Naive thymus-derived CD8-positive, alpha-beta T cell (primary cell): Measurements from ENCODE around the gene GNAT2. TPM values are rescaled to one million over a fixed set of nuclear protein-coding genes. Genes with fewer than 3 reads are reported as not detected.
A peak's percentile ranks its signal among the peaks of the same experiment; 100 is the strongest.

ENCODE experiments used
- ATAC-seq, 2 donors: fragments of 150-1000 bp; cut with Tn5 transposase in 1 of 2; sonication (Bioruptor Pico), chemical (Tn5 transposase) in 1 of 2; 1 replicate in 1 of 2; 2 replicates in 1 of 2; pipeline ENCODE4 v1.10.0; 2021; ENCODE audit warnings: mild to moderate bottlenecking in 2 of 2, moderate library complexity in 2 of 2
- POLR2A ChIA-PET: fragments of 350-600 bp; sonication (Branson Sonifier 250); formaldehyde crosslinking; loops from one replicate; lab custom pipeline; 2021; ENCODE audit warnings: antibody characterized with exemption; lab: Charles Lee
- DNase-seq, 10 donors: peaks; one replicate each; pipeline versions ENCODE4 v3.0.0 to v3.0.0-alpha.2; 2020 to 2022
- H3K27ac Mint-ChIP-seq, 10 donors: one replicate each; pipeline ENCODE4 v1.8.0; 2020 to 2022; ENCODE audit warnings: mild to moderate bottlenecking in 10 of 10, mixed read lengths in 10 of 10, moderate library complexity in 4 of 10, inconsistent platforms in 1 of 10
- H3K27me3 Mint-ChIP-seq, 5 donors: one replicate each; pipeline ENCODE4 v1.8.0; 2021 to 2022; ENCODE audit warnings: mixed read lengths in 5 of 5
- H3K36me3 Mint-ChIP-seq, 3 donors: one replicate each; pipeline ENCODE4 v1.8.0; 2020 to 2022; ENCODE audit warnings: mixed read lengths in 3 of 3, mild to moderate bottlenecking in 2 of 3, inconsistent platforms in 1 of 3
- H3K4me1 Mint-ChIP-seq, 4 donors: one replicate each; pipeline ENCODE4 v1.8.0; 2021 to 2022; ENCODE audit warnings: mixed read lengths in 4 of 4
- H3K4me3 Mint-ChIP-seq, 10 donors: one replicate each; pipeline ENCODE4 v1.8.0; 2020 to 2022; ENCODE audit warnings: mild to moderate bottlenecking in 10 of 10, mixed read lengths in 10 of 10, moderate library complexity in 6 of 10, inconsistent platforms in 1 of 10
- H3K9me3 Mint-ChIP-seq, 9 donors: one replicate each; pipeline ENCODE4 v1.8.0; 2020 to 2022; ENCODE audit warnings: mixed read lengths in 9 of 9, mild to moderate bottlenecking in 3 of 9, inconsistent platforms in 1 of 9, moderate library complexity in 1 of 9
- polyA plus RNA-seq, 3 donors: library from polyadenylated mRNA; unstranded; fragments of 300-500 nt; fragmentation: Illumina TruSeq; gene quantifications; one replicate each; pipeline ENCODE4 v1.2.3, GENCODE V29; 2021
- total RNA-seq, 8 experiments: library from RNA in 2 of 8; stranded (reverse) in 2 of 8; gene quantifications; one replicate each; pipeline ENCODE4 v1.2.3 and lab custom pipeline; 2021 to 2026

GNAT2 gene
- total and polyA plus RNA-seq, 5 experiments from 2014 or later = not detected

DNA sequence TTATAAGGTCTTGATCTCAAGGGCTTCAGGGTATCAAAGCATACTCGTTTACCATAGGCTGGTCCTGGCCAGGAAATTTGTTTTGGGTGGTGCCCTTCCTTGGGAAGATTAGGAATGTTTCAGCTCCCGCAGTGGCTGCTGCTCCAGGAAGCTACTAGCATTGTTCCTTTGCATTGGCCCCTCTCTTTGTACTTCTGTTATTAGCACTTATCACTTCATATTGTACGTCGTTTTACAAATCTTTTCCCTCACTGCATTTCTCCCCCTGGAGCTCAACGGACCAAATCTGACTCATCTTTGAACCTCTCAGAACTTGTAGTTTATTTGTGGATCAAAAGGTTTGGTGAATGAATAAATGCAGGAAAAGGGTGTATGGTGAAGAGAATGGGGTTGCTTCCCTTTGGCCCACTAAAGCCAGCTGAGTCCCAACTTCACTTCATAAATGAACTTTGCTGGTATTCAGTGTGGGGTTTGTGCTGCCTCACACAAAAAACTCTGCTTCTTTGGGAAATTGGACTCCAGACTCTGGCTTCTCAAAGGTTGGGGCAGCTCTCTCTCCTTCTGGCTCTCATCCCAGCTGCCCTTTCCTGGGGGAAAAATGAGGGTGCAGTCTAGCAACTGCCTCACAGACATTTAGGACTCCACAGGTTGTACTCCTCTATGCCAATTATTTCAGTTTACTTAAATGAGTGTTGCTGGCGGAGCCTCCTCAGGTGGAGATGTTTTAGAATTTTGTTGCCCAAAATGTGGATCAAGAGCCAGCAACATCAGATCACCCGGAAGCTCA, 5.9 kb downstream of the GNAT2 start:
- ATAC-seq (no peak), DNase-seq (no peak)
- Mint-ChIP-seq H3K36me3 (no peaks in the 10 kb centered on the region), H3K27ac (peak overlapping the region in 1 of 10 donors; percentile 21), H3K4me1 (peaks cover 13 to 23% (median 19%) of the 10 kb centered on the region in 4 donors), H3K4me3 (no peak overlapping the region), H3K9me3 (no peaks in the 10 kb centered on the region), H3K27me3 (no peaks in the 10 kb centered on the region)
- POLR2A ChIA-PET = no interaction called here

GRCh38 chr1:109611308-109611990, 8.0 kb downstream of the GNAT2 start:
- no peaks in the 10 kb centered on the region for H3K9me3 Mint-ChIP-seq
- POLR2A ChIA-PET = no interaction called here

GRCh38 chr1:109610609-109611307, 8.7 kb downstream of the GNAT2 start:
- H3K4me1 Mint-ChIP-seq = peaks cover 0 to 3% (median 1%) of the 10 kb centered on the region in 4 donors
- H3K27ac Mint-ChIP-seq = no peak overlapping the region
- no peaks in the 10 kb centered on the region for H3K36me3 Mint-ChIP-seq
- H3K27me3 Mint-ChIP-seq = no peaks in the 10 kb centered on the region
- DNase-seq (no peak), ATAC-seq (no peak)
- POLR2A ChIA-PET = no interaction called here
- H3K4me3 Mint-ChIP-seq = no peak overlapping the region
- no peaks in the 10 kb centered on the region for H3K9me3 Mint-ChIP-seq

More at GRCh38 chr1:109611308-109611990, 8.0 kb downstream of the GNAT2 start:
- H3K4me1 Mint-ChIP-seq = peaks cover 7 to 10% (median 7%) of the 10 kb centered on the region in 4 donors
- no peaks in the 10 kb centered on the region for H3K27me3 Mint-ChIP-seq
- no peak overlapping the region for H3K27ac Mint-ChIP-seq
- ATAC-seq = no peak
- H3K4me3 Mint-ChIP-seq = peak overlapping the region in 1 of 10 donors; percentile 51
- H3K36me3 Mint-ChIP-seq = no peaks in the 10 kb centered on the region
- DNase-seq = no peak

DNA sequence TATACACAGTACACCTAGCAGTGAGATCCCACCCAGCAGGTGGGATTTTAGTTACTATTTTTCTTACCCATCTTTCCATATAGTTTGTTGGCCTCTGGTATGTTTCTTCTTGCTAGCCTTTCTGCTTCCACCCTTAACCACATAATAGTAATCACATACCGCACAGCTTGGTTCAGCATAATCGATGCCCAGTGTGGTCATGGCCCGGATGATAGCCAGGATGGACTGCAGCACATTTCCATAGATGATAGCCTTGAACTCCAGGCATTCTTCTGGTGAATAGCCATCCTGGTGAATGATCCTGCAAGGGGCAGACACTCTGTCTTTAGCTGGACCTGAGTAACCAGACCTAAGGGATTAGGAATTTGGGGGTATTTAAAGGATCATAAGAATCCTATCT, 9.5 kb downstream of the GNAT2 start:
- H3K36me3 Mint-ChIP-seq = no peaks in the 10 kb centered on the region
- H3K27me3 Mint-ChIP-seq = no peaks in the 10 kb centered on the region
- peaks cover 0 to 4% (median 1%) of the 10 kb centered on the region in 4 donors for H3K4me1 Mint-ChIP-seq
- H3K27ac Mint-ChIP-seq = peak overlapping the region in 2 of 10 donors; percentile 57 to 71
- DNase-seq = no peak
- POLR2A ChIA-PET = no interaction called here
- no peaks in the 10 kb centered on the region for H3K9me3 Mint-ChIP-seq
- no peak for ATAC-seq
- no peak overlapping the region for H3K4me3 Mint-ChIP-seq

- H3K27me3 Mint-ChIP-seq = no peaks in the 10 kb centered on the region
- POLR2A ChIA-PET = no interaction called here
- H3K27ac Mint-ChIP-seq = no peak overlapping the region
- H3K4me3 Mint-ChIP-seq = no peak overlapping the region
- DNase-seq (no peak), ATAC-seq (no peak)
- no peaks in the 10 kb centered on the region for H3K9me3 Mint-ChIP-seq
- no peaks in the 10 kb centered on the region for H3K36me3 Mint-ChIP-seq
- H3K4me1 Mint-ChIP-seq = peaks cover 17 to 28% (median 24%) of the 10 kb centered on the region in 4 donors
These were observed 14.0 kb downstream of the GNAT2 start for GRCh38 chr1:109605381-109605780.

DNA sequence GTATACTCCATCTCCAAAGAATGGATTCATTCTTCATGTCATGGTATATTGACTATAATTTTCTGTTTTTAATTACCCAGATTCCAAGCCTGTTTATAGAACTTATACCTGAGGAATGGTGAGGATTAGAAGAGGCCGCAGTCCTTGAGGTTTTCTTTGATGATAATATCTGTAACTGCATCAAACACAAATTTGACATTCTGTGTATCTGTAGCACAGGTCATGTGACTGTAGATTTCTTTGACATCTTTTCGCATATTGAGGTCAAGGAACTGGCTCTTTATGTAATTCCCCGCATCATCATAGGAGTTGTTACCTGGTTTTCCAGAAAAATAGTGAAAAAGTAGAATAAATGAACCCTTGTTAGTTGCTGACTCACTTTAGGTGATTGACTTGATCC, 16.2 kb downstream of the GNAT2 start:
- no peaks in the 10 kb centered on the region for H3K9me3 Mint-ChIP-seq
- ATAC-seq = peak; percentile 69 to 88
- H3K4me1 Mint-ChIP-seq = peaks cover 17 to 28% (median 24%) of the 10 kb centered on the region in 4 donors
- H3K36me3 Mint-ChIP-seq = peaks cover 0 to 11% (median 0%) of the 10 kb centered on the region in 3 donors
- POLR2A ChIA-PET = no interaction called here
- no peak overlapping the region for H3K4me3 Mint-ChIP-seq
- peak in 1 of 10 donors; percentile 15 for DNase-seq
- H3K27ac Mint-ChIP-seq = peak overlapping the region in 7 of 10 donors; percentile 21 to 72 (median 39)
- no peaks in the 10 kb centered on the region for H3K27me3 Mint-ChIP-seq

DNA sequence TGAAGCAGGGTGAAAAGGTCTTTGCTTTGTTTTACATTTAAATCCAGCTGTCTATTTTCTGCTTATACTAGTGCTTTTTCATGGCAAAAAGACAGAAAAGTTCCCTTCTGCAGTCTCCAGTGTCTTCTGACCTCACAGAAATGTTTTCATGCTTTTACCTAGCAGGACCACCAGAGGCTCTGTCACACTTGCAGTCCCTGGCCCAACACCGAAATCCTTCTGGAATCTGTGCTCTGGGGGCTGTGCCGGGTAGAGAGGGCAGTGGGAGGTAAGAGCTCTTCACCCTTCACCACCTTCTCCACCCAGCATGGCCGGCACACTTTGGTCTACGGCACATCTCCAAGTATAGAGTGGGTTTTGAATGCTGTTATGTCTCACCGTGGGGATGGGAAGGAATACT, 20.8 kb downstream of the GNAT2 start:
- H3K27ac Mint-ChIP-seq = peak overlapping the region in 4 of 10 donors; percentile 19 to 69 (median 37)
- POLR2A ChIA-PET = no interaction called here

GRCh38 chr1:109598156-109598555, 21.3 kb downstream of the GNAT2 start:
- Mint-ChIP-seq H3K36me3 (peaks cover 0 to 44% (median 4%) of the 10 kb centered on the region in 3 donors), H3K27ac (no peak overlapping the region), H3K4me1 (peaks cover 9 to 15% (median 11%) of the 10 kb centered on the region in 4 donors), H3K9me3 (no peaks in the 10 kb centered on the region), H3K27me3 (no peaks in the 10 kb centered on the region), H3K4me3 (no peak overlapping the region)
- POLR2A ChIA-PET = no interaction called here
- ATAC-seq (no peak), DNase-seq (no peak)

More for the DNA sequence above, 20.8 kb downstream of the GNAT2 start:
- no peak for ATAC-seq
- Mint-ChIP-seq H3K4me1 (peaks cover 13 to 20% (median 16%) of the 10 kb centered on the region in 4 donors), H3K9me3 (no peaks in the 10 kb centered on the region), H3K27me3 (no peaks in the 10 kb centered on the region), H3K36me3 (peaks cover 0 to 39% (median 4%) of the 10 kb centered on the region in 3 donors), H3K4me3 (no peak overlapping the region)
- DNase-seq = no peak

DNA sequence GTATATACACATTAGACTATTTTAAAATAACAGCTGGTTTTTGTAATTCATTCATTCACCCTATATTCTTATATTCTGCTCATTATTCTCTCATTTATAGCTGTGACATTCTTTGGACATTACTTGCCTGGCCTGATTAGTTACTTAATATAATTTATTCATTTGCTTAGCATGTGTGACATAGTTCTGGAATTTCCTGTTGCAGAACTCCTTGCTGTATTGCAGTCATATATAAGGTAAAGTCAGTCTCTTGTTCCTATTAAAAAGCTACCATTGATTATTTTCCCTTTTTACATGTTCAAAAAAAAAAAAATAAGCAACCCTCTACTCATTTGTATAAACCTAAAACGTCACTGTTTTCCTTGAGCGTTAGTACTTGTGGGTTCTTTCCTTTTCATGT, 23.9 kb downstream of the GNAT2 start:
- POLR2A ChIA-PET = interaction anchor here (0.7 to 0.9 kb wide), 2 partner anchors 24 to 26 kb away, joined by 3 to 4 read pairs; partner anchors contain the start of genes AMPD2 and GNAT2
- H3K4me3 Mint-ChIP-seq = no peak overlapping the region
- no peaks in the 10 kb centered on the region for H3K27me3 Mint-ChIP-seq
- H3K36me3 Mint-ChIP-seq = peaks cover 0 to 67% (median 12%) of the 10 kb centered on the region in 3 donors
- H3K9me3 Mint-ChIP-seq = no peaks in the 10 kb centered on the region
- no peaks in the 10 kb centered on the region for H3K4me1 Mint-ChIP-seq
- H3K27ac Mint-ChIP-seq = no peak overlapping the region
- DNase-seq (no peak), ATAC-seq (no peak)

DNA sequence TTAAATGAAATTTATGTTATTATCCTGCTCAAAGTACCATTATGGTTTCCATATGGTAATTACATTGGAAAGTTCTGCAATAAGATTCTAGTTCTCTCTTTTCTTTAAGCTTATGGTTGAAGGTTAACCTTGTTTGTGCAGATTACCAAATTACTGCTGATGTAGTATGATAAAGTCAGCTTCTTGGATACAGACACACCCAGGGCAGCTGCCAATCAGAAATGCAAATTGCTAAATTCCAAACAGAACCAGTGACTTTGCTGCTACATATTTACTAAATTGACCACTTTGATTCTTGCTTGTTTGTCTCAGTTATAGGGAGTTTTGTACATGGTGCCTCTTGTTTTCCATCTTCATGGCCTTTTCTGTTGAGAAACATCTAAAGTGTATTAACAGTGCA, 26.5 kb downstream of the GNAT2 start:
- POLR2A ChIA-PET = no interaction called here
- Mint-ChIP-seq H3K4me1 (peaks cover 0 to 3% (median 0%) of the 10 kb centered on the region in 4 donors), H3K9me3 (no peaks in the 10 kb centered on the region), H3K4me3 (no peak overlapping the region), H3K27ac (no peak overlapping the region), H3K36me3 (peaks cover 0 to 81% (median 20%) of the 10 kb centered on the region in 3 donors), H3K27me3 (no peaks in the 10 kb centered on the region)
- ATAC-seq (no peak), DNase-seq (no peak)

DNA sequence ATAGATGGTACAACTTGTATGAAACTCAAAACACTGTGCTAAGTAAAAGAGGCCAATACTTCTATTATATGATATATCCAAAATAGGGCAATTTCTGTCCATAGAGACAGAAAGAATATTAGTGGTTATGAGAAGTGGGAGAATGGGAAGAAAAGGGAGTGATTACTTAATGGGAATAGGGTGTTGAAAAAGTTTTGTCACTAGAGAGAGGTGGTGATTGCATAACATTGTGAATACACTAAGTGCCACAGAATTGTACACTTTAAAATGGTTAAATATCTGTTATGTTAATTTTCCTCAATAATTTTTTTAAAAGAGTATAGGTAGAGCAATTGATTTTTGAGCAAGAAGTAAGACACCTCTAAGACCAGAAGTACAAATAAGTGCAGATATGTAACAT, 29.7 kb downstream of the GNAT2 start:
- Mint-ChIP-seq H3K36me3 (peaks cover 11 to 89% (median 24%) of the 10 kb centered on the region in 3 donors), H3K27ac (peak overlapping the region in 6 of 10 donors; percentile 23 to 78 (median 42)), H3K4me1 (peaks cover 0 to 6% (median 0%) of the 10 kb centered on the region in 4 donors), H3K27me3 (no peaks in the 10 kb centered on the region), H3K4me3 (no peak overlapping the region), H3K9me3 (no peaks in the 10 kb centered on the region)
- POLR2A ChIA-PET = no interaction called here
- DNase-seq (no peak), ATAC-seq (no peak)

GRCh38 chr1:109589177-109589576, 30.2 kb downstream of the GNAT2 start:
- H3K36me3 Mint-ChIP-seq = peaks cover 14 to 89% (median 23%) of the 10 kb centered on the region in 3 donors
- POLR2A ChIA-PET = no interaction called here
- peak overlapping the region in 6 of 10 donors; percentile 15 to 78 (median 34) for H3K27ac Mint-ChIP-seq
- peaks cover 0 to 6% (median 0%) of the 10 kb centered on the region in 4 donors for H3K4me1 Mint-ChIP-seq
- H3K4me3 Mint-ChIP-seq = no peak overlapping the region
- H3K27me3 Mint-ChIP-seq = no peaks in the 10 kb centered on the region
- no peaks in the 10 kb centered on the region for H3K9me3 Mint-ChIP-seq
- DNase-seq (no peak), ATAC-seq (no peak)
